C4-2B (cell line): ENCODE results near the gene NT5C1A.
A peak's percentile ranks its signal among the peaks of the same experiment; 100 is the strongest.

Source experiments
- ZFX ChIP-seq: fragments of 450-650 bp; IDR thresholded peaks from 2 replicates; pipeline ENCODE4 v1.6.1; 2017
- TF ChIP-seq, protein P1 (sequence below): fragments of 450-650 bp; conservative IDR thresholded peaks from 2 replicates; pipeline ENCODE4 v1.5.1; 2017; ENCODE audit warnings: mild to moderate bottlenecking

GRCh38 chr1:39657923-39658485 is 13.9 kb downstream of the NT5C1A start:
- TF ChIP-seq, protein P1, sequence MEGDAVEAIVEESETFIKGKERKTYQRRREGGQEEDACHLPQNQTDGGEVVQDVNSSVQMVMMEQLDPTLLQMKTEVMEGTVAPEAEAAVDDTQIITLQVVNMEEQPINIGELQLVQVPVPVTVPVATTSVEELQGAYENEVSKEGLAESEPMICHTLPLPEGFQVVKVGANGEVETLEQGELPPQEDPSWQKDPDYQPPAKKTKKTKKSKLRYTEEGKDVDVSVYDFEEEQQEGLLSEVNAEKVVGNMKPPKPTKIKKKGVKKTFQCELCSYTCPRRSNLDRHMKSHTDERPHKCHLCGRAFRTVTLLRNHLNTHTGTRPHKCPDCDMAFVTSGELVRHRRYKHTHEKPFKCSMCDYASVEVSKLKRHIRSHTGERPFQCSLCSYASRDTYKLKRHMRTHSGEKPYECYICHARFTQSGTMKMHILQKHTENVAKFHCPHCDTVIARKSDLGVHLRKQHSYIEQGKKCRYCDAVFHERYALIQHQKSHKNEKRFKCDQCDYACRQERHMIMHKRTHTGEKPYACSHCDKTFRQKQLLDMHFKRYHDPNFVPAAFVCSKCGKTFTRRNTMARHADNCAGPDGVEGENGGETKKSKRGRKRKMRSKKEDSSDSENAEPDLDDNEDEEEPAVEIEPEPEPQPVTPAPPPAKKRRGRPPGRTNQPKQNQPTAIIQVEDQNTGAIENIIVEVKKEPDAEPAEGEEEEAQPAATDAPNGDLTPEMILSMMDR = peak; percentile 95
- TF ChIP-seq ZFX = no peak
